Colonic mucosa (tissue), 4 donors: ENCODE data around the gene PDE6A. TPM values are rescaled to one million over a fixed set of nuclear protein-coding genes. Genes with fewer than 3 reads are reported as not detected.

Experiments used
- DNase-seq: peaks from one replicate; pipeline ENCODE4 v3.0.0-alpha.2; 2020
- H3K27ac ChIP-seq: fragments of 200-600 bp; one replicate; pipeline ENCODE4 v1.8.0; 2021
- H3K27me3 ChIP-seq: fragments of 200-600 bp; one replicate; pipeline ENCODE4 v1.8.0; 2021
- H3K36me3 ChIP-seq: fragments of 200-600 bp; one replicate; pipeline ENCODE4 v1.8.0; 2021
- H3K4me1 ChIP-seq: fragments of 200-600 bp; one replicate; pipeline ENCODE4 v1.8.0; 2021; ENCODE audit warnings: mild to moderate bottlenecking
- H3K4me3 ChIP-seq: fragments of 200-600 bp; one replicate; pipeline ENCODE4 v1.8.0; 2021
- H3K9ac ChIP-seq, 2 donors: one replicate each; pipeline ENCODE4 v1.7.0; 2013; ENCODE audit warnings: control low read depth in 2 of 2, low read depth in 2 of 2, low read length in 2 of 2
- H3K9me3 ChIP-seq: fragments of 200-600 bp; one replicate; pipeline ENCODE4 v1.8.0; 2021
- intact Hi-C: fragments of 100-400 bp; cut with DNase I; formaldehyde crosslinking; loops from one replicate; pipeline ENCODE4 v1.14.1; 2022
- total RNA-seq, 2 donors: library from RNA; stranded (reverse); fragmentation: NEBNext Ultra II Directional in 1 of 2; extraction: Animal tissue kit (Norgen Biotek cat#: 25700) in 1 of 2; gene quantifications; one replicate each; pipeline ENCODE4 v1.2.1, GENCODE V29; 2021
- TF ChIP-seq, protein P1 (sequence below): fragments of 200-600 bp; IDR thresholded peaks from one replicate; pipeline ENCODE4 v1.8.0; 2022; ENCODE audit warnings: antibody characterized with exemption, mild to moderate bottlenecking
- donor health status: healthy.
- donor health status: DM: no; HTN: no; CAD: no.
- donor health status: DM: no; HTN: no; CAD: no.

Gene PDE6A
- total RNA-seq, 2 donors from 2014 or later: 1.5 to 2.7 TPM

GRCh38 chr5:149849280-149849965, 95.2 kb downstream of the PDE6A start:
- intact Hi-C loops: no loop called here
- DNase-seq: no peak
- peak overlapping the region in 1 of 2 donors; percentile 31 for H3K9ac ChIP-seq
- H3K4me3 ChIP-seq: no peak overlapping the region
- no peaks in the 10 kb centered on the region for H3K9me3 ChIP-seq
- H3K27ac ChIP-seq: no peak overlapping the region
- H3K27me3 ChIP-seq: no peaks in the 10 kb centered on the region
- peaks cover 11% of the 10 kb centered on the region for H3K4me1 ChIP-seq
- peaks cover 14% of the 10 kb centered on the region for H3K36me3 ChIP-seq
- TF ChIP-seq, protein P1, sequence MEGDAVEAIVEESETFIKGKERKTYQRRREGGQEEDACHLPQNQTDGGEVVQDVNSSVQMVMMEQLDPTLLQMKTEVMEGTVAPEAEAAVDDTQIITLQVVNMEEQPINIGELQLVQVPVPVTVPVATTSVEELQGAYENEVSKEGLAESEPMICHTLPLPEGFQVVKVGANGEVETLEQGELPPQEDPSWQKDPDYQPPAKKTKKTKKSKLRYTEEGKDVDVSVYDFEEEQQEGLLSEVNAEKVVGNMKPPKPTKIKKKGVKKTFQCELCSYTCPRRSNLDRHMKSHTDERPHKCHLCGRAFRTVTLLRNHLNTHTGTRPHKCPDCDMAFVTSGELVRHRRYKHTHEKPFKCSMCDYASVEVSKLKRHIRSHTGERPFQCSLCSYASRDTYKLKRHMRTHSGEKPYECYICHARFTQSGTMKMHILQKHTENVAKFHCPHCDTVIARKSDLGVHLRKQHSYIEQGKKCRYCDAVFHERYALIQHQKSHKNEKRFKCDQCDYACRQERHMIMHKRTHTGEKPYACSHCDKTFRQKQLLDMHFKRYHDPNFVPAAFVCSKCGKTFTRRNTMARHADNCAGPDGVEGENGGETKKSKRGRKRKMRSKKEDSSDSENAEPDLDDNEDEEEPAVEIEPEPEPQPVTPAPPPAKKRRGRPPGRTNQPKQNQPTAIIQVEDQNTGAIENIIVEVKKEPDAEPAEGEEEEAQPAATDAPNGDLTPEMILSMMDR: no peak

GRCh38 chr5:149847611-149848010, 97.0 kb downstream of the PDE6A start:
- H3K27ac ChIP-seq: no peak overlapping the region
- no peaks in the 10 kb centered on the region for H3K27me3 ChIP-seq
- no peak for DNase-seq
- intact Hi-C loops: no loop called here
- H3K9me3 ChIP-seq: no peaks in the 10 kb centered on the region
- peaks cover 6% of the 10 kb centered on the region for H3K4me1 ChIP-seq
- H3K36me3 ChIP-seq: peaks cover 14% of the 10 kb centered on the region
- no peak overlapping the region for H3K9ac ChIP-seq
- TF ChIP-seq, protein P1: no peak
- H3K4me3 ChIP-seq: no peak overlapping the region

GRCh38 chr5:149846021-149846420, 98.6 kb downstream of the PDE6A start:
- Histone ChIP-seq H3K27ac (no peak overlapping the region), H3K36me3 (peaks cover 14% of the 10 kb centered on the region), H3K9ac (no peak overlapping the region), H3K4me3 (no peak overlapping the region), H3K27me3 (no peaks in the 10 kb centered on the region), H3K4me1 (peaks cover 6% of the 10 kb centered on the region), H3K9me3 (no peaks in the 10 kb centered on the region)
- TF ChIP-seq, protein P1: no peak
- DNase-seq: no peak
- intact Hi-C loops: no loop called here

- no peak for DNase-seq
- H3K9me3 ChIP-seq: no peaks in the 10 kb centered on the region
- H3K36me3 ChIP-seq: peaks cover 14% of the 10 kb centered on the region
- peaks cover 6% of the 10 kb centered on the region for H3K4me1 ChIP-seq
- H3K4me3 ChIP-seq: no peak overlapping the region
- intact Hi-C loops: no loop called here
- H3K27ac ChIP-seq: no peak overlapping the region
- H3K27me3 ChIP-seq: no peaks in the 10 kb centered on the region
- TF ChIP-seq, protein P1: no peak
- no peak overlapping the region for H3K9ac ChIP-seq
Observed at GRCh38 chr5:149845601-149846000, 99.0 kb downstream of the PDE6A start.

- no peak for DNase-seq
- Histone ChIP-seq H3K9ac (no peak overlapping the region), H3K36me3 (peaks cover 14% of the 10 kb centered on the region), H3K27me3 (no peaks in the 10 kb centered on the region), H3K4me3 (no peak overlapping the region), H3K27ac (no peak overlapping the region), H3K9me3 (no peaks in the 10 kb centered on the region), H3K4me1 (no peaks in the 10 kb centered on the region)
- TF ChIP-seq, protein P1: no peak
- intact Hi-C loops: no loop called here
Observed at GRCh38 chr5:149841851-149842793, 102.5 kb downstream of the PDE6A start.
